Left lung (tissue), 10 donors: ENCODE results near the gene MOG. TPM values are rescaled to one million over a fixed set of nuclear protein-coding genes. Genes with fewer than 3 reads are reported as not detected.
A peak's percentile ranks its signal among the peaks of the same experiment; 100 is the strongest.

Experiments
- ATAC-seq: fragments of 200-7000 bp; cut with Tn5 transposase; one replicate; pipeline ENCODE4 v1.9.1; 2020; ENCODE audit warnings: moderate library complexity
- DNase-seq, 4 donors: peaks; one replicate each; pipeline ENCODE4 v3.0.0-alpha.2; 2013 to 2020
- H3K27ac ChIP-seq, 2 donors: fragments of 200-600 bp; sonication (generic) in 1 of 2; one replicate each; pipeline versions ENCODE4 v1.5.0 to v1.8.0; 2020 to 2021
- H3K27me3 ChIP-seq, 2 donors: fragments of 200-600 bp; sonication (generic) in 1 of 2; one replicate each; pipeline versions ENCODE4 v1.5.0 to v1.8.0; 2020 to 2021
- H3K36me3 ChIP-seq, 2 donors: fragments of 200-600 bp; sonication (generic) in 1 of 2; one replicate each; pipeline versions ENCODE4 v1.5.0 to v1.8.0; 2020 to 2021
- H3K4me1 ChIP-seq, 2 donors: fragments of 200-600 bp; one replicate each; pipeline ENCODE4 v1.8.0; 2021
- H3K4me3 ChIP-seq, 2 donors: fragments of 200-600 bp; sonication (generic) in 1 of 2; one replicate each; pipeline versions ENCODE4 v1.5.0 to v1.8.0; 2020 to 2021; ENCODE audit warnings: mild to moderate bottlenecking in 1 of 2
- H3K9me3 ChIP-seq, 2 donors: fragments of 200-600 bp; sonication (generic) in 1 of 2; one replicate each; pipeline versions ENCODE4 v1.5.0 to v1.8.0; 2020 to 2021
- intact Hi-C, 2 donors: fragments of 100-400 bp; cut with DNase I; formaldehyde crosslinking; loops; one replicate each; pipeline versions ENCODE4 v1.11.2 to v1.14.2; 2022
- polyA plus RNA-seq, 6 donors: library from polyadenylated mRNA; unstranded; fragments of 120-200 nt; gene quantifications; one replicate each; pipeline ENCODE4 v1.2.1, GENCODE V29; 2013; ENCODE audit not compliant: insufficient read length in 6 of 6
- total RNA-seq, 2 donors: library from RNA; stranded (reverse); fragmentation: NEBNext Ultra II Directional; extraction: Animal tissue kit (Norgen Biotek cat#: 25700); gene quantifications; one replicate each; pipeline ENCODE4 v1.2.1, GENCODE V29; 2021
- TF ChIP-seq, protein P1 (sequence below), 2 donors: fragments of 200-600 bp; sonication (generic) in 1 of 2; IDR thresholded peaks; one replicate each; pipeline versions ENCODE4 v1.5.0 to v1.8.0; 2021; ENCODE audit warnings: antibody characterized with exemption in 2 of 2
- donor health status: DM: no; HTN: yes; CAD: no.
- donor health status: DM: no; HTN: no; CAD: no.

The MOG gene
- total and polyA plus RNA-seq, 8 donors = 0.10 TPM; not detected in 7

DNA sequence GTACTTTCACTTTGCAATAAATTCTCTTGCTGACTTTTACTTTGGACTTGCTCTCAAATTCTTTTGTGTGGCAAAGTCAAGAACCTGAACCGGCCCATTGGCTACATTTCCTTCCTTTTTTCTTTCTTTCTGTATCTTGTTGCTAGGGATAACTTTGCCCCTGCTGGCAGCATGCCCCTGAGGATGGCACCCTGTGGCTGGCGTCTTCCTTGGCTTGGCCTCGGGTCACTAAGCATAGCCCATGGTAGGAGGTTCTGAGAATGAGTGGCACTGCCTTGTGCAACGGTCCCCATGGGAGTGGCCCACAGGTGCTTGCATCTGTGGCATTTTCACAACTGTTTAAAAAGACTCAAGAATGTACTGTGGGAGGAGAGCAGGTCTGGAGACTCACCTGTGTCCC lies 52.3 kb downstream of the MOG start:
- H3K9me3 ChIP-seq = no peaks in the 10 kb centered on the region
- H3K4me3 ChIP-seq = no peak overlapping the region
- intact Hi-C loops = loop anchor here in 1 of 2 donors (10.0 kb wide), 1 partner anchor 126 kb away; no protein-coding TSS in a partner anchor
- H3K4me1 ChIP-seq = peaks cover 0 to 3% of the 10 kb centered on the region in 2 donors
- no peak for ATAC-seq
- H3K27ac ChIP-seq = peak overlapping the region in 1 of 2 donors; percentile 23
- DNase-seq = no peak
- no peaks in the 10 kb centered on the region for H3K36me3 ChIP-seq
- peaks cover 0 to 34% of the 10 kb centered on the region in 2 donors for H3K27me3 ChIP-seq
- TF ChIP-seq, protein P1, sequence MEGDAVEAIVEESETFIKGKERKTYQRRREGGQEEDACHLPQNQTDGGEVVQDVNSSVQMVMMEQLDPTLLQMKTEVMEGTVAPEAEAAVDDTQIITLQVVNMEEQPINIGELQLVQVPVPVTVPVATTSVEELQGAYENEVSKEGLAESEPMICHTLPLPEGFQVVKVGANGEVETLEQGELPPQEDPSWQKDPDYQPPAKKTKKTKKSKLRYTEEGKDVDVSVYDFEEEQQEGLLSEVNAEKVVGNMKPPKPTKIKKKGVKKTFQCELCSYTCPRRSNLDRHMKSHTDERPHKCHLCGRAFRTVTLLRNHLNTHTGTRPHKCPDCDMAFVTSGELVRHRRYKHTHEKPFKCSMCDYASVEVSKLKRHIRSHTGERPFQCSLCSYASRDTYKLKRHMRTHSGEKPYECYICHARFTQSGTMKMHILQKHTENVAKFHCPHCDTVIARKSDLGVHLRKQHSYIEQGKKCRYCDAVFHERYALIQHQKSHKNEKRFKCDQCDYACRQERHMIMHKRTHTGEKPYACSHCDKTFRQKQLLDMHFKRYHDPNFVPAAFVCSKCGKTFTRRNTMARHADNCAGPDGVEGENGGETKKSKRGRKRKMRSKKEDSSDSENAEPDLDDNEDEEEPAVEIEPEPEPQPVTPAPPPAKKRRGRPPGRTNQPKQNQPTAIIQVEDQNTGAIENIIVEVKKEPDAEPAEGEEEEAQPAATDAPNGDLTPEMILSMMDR (IDR thresholded peaks at IDR 0.05) = no peak

DNA sequence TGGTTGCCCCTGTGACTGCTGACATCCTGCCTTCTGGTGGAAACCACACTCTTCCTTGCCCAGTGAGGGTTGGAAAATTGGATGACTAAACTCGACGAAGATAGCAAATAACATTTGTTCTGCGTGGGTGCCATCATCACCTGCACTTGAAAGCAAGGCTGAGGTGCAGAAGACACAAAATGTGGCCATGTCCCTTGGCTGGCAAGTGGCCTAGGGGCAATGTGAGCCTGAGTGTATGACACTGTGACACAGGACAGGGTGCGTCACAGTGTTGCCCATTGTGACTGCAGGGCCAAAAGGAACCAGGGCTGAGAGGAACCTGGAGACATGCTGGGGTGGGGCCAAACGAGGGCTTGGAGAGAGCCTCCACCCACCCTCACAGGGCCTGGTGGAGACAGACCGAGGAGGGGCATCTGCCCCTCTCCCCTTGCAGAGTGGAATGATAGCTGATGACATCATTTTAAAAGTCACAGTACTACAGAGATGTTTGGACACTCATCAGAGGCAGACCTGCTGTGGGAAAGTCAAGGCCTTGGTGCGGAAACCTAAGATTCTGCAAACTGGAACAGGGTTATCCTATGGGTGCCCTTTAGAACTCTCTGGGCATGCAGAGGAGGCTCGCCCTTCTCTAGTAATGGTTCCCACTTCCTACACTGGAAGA lies 53.5 kb downstream of the MOG start:
- TF ChIP-seq, protein P1 (IDR thresholded peaks at IDR 0.05) = no peak
- peaks cover 0 to 34% of the 10 kb centered on the region in 2 donors for H3K27me3 ChIP-seq
- DNase-seq (no peak), ATAC-seq (no peak)
- no peak overlapping the region for H3K27ac ChIP-seq
- intact Hi-C loops = no loop called here
- H3K4me3 ChIP-seq = no peak overlapping the region
- no peaks in the 10 kb centered on the region for H3K36me3 ChIP-seq
- peaks cover 0 to 3% of the 10 kb centered on the region in 2 donors for H3K4me1 ChIP-seq
- H3K9me3 ChIP-seq = no peaks in the 10 kb centered on the region

DNA sequence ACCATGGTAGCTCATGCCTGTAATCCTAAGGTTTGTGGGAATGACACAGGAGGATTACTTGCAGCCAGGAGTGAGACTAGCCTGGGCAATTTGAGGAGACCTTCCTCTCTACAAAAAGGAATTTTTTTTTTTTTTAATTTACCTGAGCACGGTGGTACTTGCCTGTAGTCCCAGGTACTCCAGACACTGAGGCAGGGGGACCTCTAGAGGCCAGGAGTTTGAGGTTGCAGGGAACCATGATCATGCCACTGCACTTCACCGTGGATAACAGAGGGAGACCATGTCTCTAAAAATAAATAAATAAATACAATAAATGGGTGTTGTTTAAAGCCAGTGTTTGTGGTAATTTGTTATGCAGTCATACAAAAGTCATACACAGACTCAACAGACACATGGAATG lies 64.0 kb downstream of the MOG start:
- H3K27me3 ChIP-seq = peaks cover 0 to 8% of the 10 kb centered on the region in 2 donors
- intact Hi-C loops = loop anchor here in 1 of 2 donors (10.0 kb wide), 1 partner anchor 294 kb away; no protein-coding TSS in a partner anchor
- H3K4me1 ChIP-seq = peaks cover 0 to 17% of the 10 kb centered on the region in 2 donors
- ATAC-seq = no peak
- H3K4me3 ChIP-seq = no peak overlapping the region
- no peak for DNase-seq
- TF ChIP-seq, protein P1 (IDR thresholded peaks at IDR 0.05) = no peak
- H3K36me3 ChIP-seq = peaks cover 0 to 20% of the 10 kb centered on the region in 2 donors
- H3K9me3 ChIP-seq = no peaks in the 10 kb centered on the region
- no peak overlapping the region for H3K27ac ChIP-seq

Other genes starting within 250 kb of the MOG start
- not detected for gene OR12D1, start 242.2 kb upstream of the MOG start, total RNA-seq
- not detected for gene OR12D1, start 242.2 kb upstream of the MOG start, polyA plus RNA-seq
- gene OR10C1, start 217.8 kb upstream of the MOG start, total RNA-seq = not detected
- not detected for gene OR10C1, start 217.8 kb upstream of the MOG start, polyA plus RNA-seq
- not detected for gene OR11A1, start 200.0 kb upstream of the MOG start, total RNA-seq
- gene OR11A1, start 200.0 kb upstream of the MOG start, polyA plus RNA-seq = under 1 TPM in 1 of 6 donors, not detected in 5; 0.06 TPM
- not detected for gene OR2H1, start 199.9 kb upstream of the MOG start, total RNA-seq
- gene OR2H1, start 199.9 kb upstream of the MOG start, polyA plus RNA-seq = not detected
- not detected for gene MAS1L, start 169.1 kb upstream of the MOG start, total RNA-seq
- not detected for gene MAS1L, start 169.1 kb upstream of the MOG start, polyA plus RNA-seq
- 1 to 10 TPM; 2.6 to 2.7 TPM for gene UBD, start 97.4 kb upstream of the MOG start, total RNA-seq
- gene UBD, start 97.4 kb upstream of the MOG start, polyA plus RNA-seq = 1 to 10 TPM in 3 of 6 donors, under 1 TPM in 3; 0.25 to 1.9 (median 0.82) TPM
- not detected for gene OR2H2, start 72.0 kb upstream of the MOG start, total RNA-seq
- gene OR2H2, start 72.0 kb upstream of the MOG start, polyA plus RNA-seq = under 1 TPM; 0.10 to 0.30 (median 0.14) TPM
- gene GABBR1, start 23.9 kb upstream of the MOG start, total RNA-seq = 10 to 100 TPM; 25.0 to 32.0 TPM
- 100 to 1,000 TPM in 2 of 6 donors, 10 to 100 TPM in 4; 73.5 to 122 (median 95.1) TPM for gene GABBR1, start 23.9 kb upstream of the MOG start, polyA plus RNA-seq
- not detected for gene ZFP57, start 24.1 kb downstream of the MOG start, total RNA-seq
- under 1 TPM in 2 of 6 donors, not detected in 4; 0.61 to 0.68 TPM for gene ZFP57, start 24.1 kb downstream of the MOG start, polyA plus RNA-seq
- gene HLA-F, start 66.3 kb downstream of the MOG start, total RNA-seq = 100 to 1,000 TPM in 1 of 2 donors, 10 to 100 TPM in 1; 98.3 to 197 TPM
- 10 to 100 TPM; 15.4 to 23.9 (median 18.1) TPM for gene HLA-F, start 66.3 kb downstream of the MOG start, polyA plus RNA-seq
- 10 to 100 TPM; 11.1 to 17.7 TPM for gene HLA-G, start 170.7 kb downstream of the MOG start, total RNA-seq
- gene HLA-G, start 170.7 kb downstream of the MOG start, polyA plus RNA-seq = 10 to 100 TPM in 3 of 6 donors, 1 to 10 TPM in 3; 5.1 to 19.5 (median 10.0) TPM